ENCODE data around the gene NFKBIZ.
"Not testable (repeated sequence)": the region's sequence is repeated elsewhere in the genome, so short reads cannot be mapped to it uniquely, and the experiment has no call there.

NFKBIZ gene

GRCh38 chr3:101876142-101876541 lies 26.8 kb downstream of the NFKBIZ start:
- no peak for DNase-seq (ENCODE audit: low read depth)

GRCh38 chr3:101878589-101878988 lies 29.3 kb downstream of the NFKBIZ start:
- no peak for DNase-seq (ENCODE audit: low read depth)

DNA sequence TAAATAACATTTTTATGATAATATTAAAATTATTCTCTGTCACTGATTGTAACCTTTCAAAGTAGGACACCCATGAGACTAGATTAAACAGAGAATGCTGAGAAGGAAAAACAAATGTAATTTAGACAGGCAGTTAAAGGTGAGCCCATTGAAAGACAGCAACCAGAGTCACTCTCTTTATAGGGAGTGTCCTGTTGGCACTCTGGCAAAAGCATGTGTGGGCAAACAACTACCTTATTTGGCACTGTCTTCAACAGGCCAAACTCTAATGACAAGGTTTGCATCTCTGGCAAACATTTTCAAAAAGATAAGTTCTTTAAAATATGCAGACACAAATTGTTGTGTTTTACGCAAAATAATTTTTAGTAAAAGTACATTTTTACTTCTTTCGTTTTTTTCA lies 29.8 kb downstream of the NFKBIZ start:
- DNase-seq (ENCODE audit: low read depth), result no peak

GRCh38 chr3:101879623-101880284 lies 30.4 kb downstream of the NFKBIZ start:
- no peak for DNase-seq (ENCODE audit: low read depth)

- DNase-seq (ENCODE audit: low read depth), result no peak
Observed at GRCh38 chr3:101884776-101885175, 35.5 kb downstream of the NFKBIZ start.

DNA sequence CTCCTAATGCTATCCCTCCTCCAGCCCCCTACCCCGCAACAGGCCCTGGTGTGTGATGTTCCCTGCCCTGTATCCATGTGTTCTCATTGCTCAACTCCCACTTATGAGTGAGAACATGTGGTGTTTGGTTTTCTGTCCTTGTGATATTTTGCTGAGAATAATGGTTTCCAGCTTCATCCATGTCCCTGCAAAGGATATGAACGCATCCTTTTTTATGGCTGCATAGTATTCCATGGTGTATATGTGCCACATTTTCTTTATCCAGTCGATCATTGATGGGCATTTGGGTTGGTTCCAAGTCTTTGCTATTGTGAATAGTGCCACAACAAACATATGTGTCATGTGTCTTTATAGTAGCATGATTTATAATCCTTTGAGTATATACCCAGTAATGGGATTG lies 36.3 kb downstream of the NFKBIZ start:
- DNase-seq (ENCODE audit: low read depth), result not testable (repeated sequence)

- no peak for DNase-seq (ENCODE audit: low read depth)
Observed at GRCh38 chr3:101886626-101887025, 37.3 kb downstream of the NFKBIZ start.

GRCh38 chr3:101888653-101889052 lies 39.3 kb downstream of the NFKBIZ start:
- DNase-seq (ENCODE audit: low read depth), result no peak

GRCh38 chr3:101890716-101891115 lies 41.4 kb downstream of the NFKBIZ start:
- no peak for DNase-seq (ENCODE audit: low read depth)

DNA sequence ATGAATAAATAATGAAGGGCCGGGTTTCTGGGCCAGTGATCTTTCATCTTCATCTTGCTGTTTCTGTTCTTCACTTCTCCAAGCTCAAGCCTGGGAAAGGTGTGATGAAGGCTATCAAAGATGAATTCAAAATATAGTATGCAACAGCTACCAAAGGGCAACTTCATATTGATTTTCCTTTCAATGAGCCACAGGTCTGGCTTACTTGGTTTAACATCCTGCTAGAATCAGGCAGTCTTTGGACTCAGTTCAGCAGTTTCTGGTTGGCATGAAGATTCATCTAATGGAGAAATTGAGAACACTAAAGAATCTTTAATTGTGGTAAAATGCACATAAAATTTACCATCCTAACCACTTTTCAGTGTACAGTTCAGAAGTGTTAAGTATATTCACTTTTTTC lies 43.3 kb downstream of the NFKBIZ start:
- DNase-seq (ENCODE audit: low read depth), result no peak

DNA sequence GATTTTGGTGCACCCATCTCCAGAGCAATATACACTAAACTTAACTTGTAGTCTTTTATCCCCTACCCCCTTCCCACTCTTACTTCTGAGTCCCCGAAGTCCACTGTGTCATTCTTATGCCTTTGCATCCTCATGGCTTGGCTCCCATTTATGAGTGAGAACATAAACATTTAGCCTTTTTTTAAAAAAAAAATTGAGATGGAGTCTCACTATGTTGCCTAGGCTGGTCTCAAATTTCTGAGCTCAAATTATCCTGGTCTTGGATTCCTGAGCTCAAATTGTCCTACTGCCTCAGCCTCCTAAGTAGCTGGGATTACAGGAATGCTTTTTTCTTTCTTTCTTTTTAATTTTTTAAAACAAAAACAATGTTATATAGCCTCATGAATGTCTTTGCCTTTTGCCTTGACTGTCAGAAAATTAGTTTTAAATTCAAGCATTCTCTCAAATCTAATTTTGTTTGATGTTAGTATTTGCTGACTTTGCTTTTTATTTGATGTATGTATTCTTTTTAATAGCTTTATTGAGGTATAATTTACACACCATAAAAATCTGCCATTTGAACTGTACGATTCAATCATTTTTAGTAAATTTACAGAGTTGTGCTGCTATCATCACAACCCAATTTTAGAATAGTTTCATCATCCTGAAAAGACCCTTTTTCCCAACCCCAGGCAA lies 46.9 kb downstream of the NFKBIZ start:
- DNase-seq (ENCODE audit: low read depth), result no peak

- DNase-seq (ENCODE audit: low read depth), result no peak
Observed at GRCh38 chr3:101897013-101897412, 47.7 kb downstream of the NFKBIZ start.

DNA sequence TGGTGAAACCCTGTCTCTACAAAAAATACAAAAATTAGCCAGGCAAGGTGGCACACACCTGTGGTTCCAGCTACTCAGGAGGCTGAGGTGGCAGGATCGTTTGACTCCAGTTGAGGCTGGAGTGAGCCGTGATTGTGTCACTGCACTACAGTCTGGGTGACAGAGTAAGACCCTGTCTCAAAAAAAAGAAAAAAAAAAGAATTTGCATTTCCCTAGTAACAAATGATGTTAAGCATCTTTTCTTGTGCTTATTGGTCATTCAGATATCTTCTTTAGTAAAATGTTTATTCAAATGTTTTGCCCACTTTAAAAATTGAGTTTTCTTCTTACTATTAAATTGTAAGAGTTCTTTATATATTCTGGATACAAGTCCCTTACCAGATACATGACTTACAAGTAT lies 48.7 kb downstream of the NFKBIZ start:
- DNase-seq (ENCODE audit: low read depth), result no peak

DNA sequence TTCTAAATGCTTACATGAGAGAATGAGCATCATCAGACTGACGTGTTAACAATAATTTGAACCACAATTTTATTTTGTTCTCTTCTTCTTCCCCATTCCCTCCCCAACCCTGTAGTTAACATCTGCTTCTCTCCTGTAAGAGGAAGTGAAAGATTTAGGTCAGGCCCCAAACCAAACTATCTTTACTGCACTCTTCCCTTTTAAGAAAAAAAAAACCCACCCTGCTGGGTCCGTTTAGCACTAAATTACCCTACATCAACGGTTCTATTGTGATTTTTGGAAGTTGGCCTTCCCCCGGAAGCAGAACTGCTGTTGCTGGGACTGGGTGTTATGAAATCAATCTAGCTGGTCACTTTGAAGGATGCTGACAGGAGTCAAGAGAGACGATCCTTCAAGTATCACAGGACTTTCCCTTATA lies 49.4 kb downstream of the NFKBIZ start:
- no peak for DNase-seq (ENCODE audit: low read depth)

- no peak for DNase-seq (ENCODE audit: low read depth)
Observed at GRCh38 chr3:101900316-101900715, 51.0 kb downstream of the NFKBIZ start.

DNA sequence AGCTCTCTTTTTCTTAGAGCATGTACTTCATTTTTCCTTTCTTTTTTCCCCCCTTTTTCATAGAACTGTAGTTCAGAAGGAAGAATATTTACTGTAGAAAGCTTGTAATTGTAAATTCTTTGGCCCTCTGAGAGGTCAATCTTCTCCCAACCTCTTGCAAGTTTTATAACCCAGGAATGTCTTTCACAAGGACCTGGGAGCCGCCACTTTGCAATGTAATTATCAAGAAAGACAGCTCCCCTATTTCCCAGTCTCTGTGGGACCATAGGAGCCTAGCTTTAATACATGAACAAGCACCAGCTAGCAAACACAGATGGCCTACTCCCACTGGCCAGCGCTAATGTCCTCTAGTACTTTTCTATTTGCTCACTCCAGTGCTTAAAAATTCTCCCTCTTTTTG lies 51.4 kb downstream of the NFKBIZ start:
- DNase-seq (ENCODE audit: low read depth), result no peak

DNA sequence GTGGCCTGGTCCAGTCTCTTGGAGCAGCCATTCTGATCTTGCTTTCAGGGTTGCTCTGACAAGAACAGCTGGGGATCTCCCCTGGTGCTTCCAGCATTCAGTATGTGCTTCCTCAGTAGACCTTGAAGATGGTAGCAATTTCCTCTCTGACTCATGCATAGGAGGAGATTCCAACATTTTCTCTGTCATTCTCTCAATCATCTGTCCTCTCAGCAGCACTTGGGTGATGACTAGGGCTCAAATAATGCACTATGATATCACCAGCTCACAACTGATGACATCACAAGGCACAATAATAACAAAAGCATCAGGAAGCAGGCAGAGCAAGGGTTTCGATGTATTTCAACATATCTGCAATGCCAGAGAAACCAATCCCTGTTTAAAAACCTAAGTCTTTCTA lies 52.7 kb downstream of the NFKBIZ start:
- DNase-seq (ENCODE audit: low read depth), result no peak

- DNase-seq (ENCODE audit: low read depth), result no peak
Observed at GRCh38 chr3:101903451-101903871, 54.1 kb downstream of the NFKBIZ start.

- not testable (repeated sequence) for DNase-seq (ENCODE audit: low read depth)
Observed at GRCh38 chr3:101905573-101905972, 56.3 kb downstream of the NFKBIZ start.

Measured in activated T-cell treated with anti-CD3 and anti-CD28 coated beads for 48 hours (primary cell).